Measurements from ENCODE around the gene GPR61. TPM values are rescaled to one million over a fixed set of nuclear protein-coding genes. Genes with fewer than 3 reads are reported as not detected.

GPR61 gene, protein sequence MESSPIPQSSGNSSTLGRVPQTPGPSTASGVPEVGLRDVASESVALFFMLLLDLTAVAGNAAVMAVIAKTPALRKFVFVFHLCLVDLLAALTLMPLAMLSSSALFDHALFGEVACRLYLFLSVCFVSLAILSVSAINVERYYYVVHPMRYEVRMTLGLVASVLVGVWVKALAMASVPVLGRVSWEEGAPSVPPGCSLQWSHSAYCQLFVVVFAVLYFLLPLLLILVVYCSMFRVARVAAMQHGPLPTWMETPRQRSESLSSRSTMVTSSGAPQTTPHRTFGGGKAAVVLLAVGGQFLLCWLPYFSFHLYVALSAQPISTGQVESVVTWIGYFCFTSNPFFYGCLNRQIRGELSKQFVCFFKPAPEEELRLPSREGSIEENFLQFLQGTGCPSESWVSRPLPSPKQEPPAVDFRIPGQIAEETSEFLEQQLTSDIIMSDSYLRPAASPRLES
- under 1 TPM; 0.45 to 0.52 TPM for total RNA-seq

DNA sequence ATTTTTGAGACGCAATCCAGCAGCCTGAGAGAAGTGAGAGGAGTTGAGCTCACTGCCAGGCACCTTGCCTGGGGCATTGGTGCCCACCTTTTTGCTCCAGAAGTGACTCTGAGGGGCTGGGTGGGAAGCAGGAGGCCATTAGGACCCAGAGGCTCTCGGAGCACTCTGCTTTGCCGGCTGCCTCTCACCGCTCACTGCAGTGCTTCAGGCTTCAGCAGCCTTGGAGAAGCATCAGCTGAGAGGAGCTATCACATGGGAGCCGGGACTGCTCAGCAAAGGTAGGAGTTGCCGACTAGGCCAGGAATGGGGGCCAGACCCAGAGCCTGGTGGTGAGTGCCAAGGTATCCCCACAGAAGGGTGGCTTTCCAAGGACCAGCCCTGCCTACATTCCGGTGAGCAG lies at the start of gene GPR61:
Gene GPR61 (plus strand): TSS at position 197 of the 400 bp plus-strand sequence. CDS start 3,151 bp downstream, outside the sequence.
- peak within 1 kb of the TSS; percentile 32 for H3K27ac Mint-ChIP-seq
- ChIA-PET POLR2A (no interaction called here), CTCF (interaction anchor here (1.1 to 46.6 kb wide), 6 partner anchors 7 to 237 kb away, joined by 3 to 1139 read pairs (median 8); partner anchors contain the start of genes AMIGO1, ATXN7L2, CYB561D1 and GNAI3)
- H3K27me3 Mint-ChIP-seq: no peaks in the 10 kb centered on the region
- H3K36me3 Mint-ChIP-seq (ENCODE audit: low read depth): no peaks in the 10 kb centered on the region
- DNase-seq: no peak
- H3K4me1 Mint-ChIP-seq: no peaks in the 10 kb centered on the region
- H3K9me3 Mint-ChIP-seq: no peaks in the 10 kb centered on the region
- H3K4me3 Mint-ChIP-seq: no peak within 1 kb of the TSS

DNA sequence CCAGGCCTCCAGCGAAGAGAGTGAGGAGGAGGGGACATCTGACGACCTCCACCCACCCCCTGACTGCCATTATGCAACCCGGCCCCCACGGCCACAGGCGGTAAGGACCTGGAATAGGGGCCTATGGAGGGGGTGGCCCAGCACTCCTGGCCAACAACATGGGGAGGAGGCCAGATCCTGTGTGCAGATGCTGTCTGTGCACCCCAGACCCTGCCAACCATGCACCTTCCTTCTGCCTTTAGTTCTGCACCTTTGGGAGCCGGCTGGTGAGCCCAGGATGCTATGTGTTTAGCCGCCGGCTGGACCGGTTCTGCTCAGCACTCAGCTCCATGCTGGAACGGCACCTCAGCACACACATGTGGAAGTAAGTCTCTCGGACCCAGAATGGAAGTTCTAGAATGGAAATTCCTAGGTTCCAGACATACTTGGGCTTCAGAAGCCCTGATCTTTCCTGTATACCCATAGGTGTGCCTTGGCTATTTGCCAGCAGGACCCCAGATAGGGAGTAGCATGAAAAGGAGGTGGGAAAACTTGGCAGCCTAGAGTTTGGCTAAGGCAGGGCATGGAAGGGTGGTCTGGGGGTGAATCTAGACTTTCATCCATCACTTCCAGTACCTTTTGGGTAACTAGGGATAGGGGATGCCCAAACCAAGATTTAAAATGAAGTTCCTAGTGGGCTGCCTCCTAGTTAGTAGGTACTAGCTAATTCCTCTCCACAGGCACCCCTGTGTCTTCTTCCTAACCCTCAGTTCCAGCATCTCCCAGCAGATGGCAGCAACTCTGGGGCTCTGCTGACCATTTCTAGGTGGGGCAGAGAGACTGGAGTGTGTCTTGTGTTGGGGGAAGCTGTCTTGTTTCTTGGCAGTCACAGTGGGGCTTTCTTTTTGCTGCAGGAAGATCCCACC lies 49.4 kb upstream of the GPR61 start:
- Mint-ChIP-seq H3K27me3 (no peaks in the 10 kb centered on the region), H3K4me1 (peaks cover 36% of the 10 kb centered on the region), H3K4me3 (no peak overlapping the region), H3K9me3 (no peaks in the 10 kb centered on the region), H3K27ac (peak overlapping the region; percentile 64), H3K36me3 (ENCODE audit: low read depth) (peaks cover 37% of the 10 kb centered on the region)
- CTCF ChIA-PET: interaction anchor here (0.6 to 43.6 kb wide), 11 partner anchors 11 to 1034 kb away, joined by 3 to 1139 read pairs (median 3); partner anchors contain the start of genes AMIGO1, GNAI3, GPR61 and PSMA5
- POLR2A ChIA-PET: interaction anchor here (0.5 to 1.2 kb wide), 2 partner anchors 13 to 409 kb away, joined by 3 read pairs; no protein-coding TSS in a partner anchor
- DNase-seq: peak; percentile 84

DNA sequence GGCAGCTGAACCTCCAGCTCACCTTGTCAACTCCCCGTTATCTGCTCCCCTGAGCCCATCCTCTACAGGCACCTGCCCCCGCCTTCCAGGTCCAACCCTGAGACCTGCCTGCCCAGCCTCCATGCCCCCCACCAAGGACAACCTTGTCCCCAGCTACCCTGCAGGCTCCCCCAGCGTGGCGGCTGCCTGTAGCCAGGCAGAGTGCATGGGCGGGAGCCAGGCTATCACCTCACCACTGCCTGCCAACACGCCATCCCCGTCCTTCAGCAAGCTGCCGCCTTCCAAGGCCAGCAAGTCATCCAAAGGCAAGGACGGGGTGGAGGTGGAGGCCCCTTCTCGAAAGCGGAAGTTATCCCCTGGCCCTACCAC lies 48.8 kb upstream of the GPR61 start:
- Mint-ChIP-seq H3K9me3 (no peaks in the 10 kb centered on the region), H3K27me3 (no peaks in the 10 kb centered on the region), H3K4me3 (no peak overlapping the region), H3K36me3 (ENCODE audit: low read depth) (peaks cover 40% of the 10 kb centered on the region), H3K27ac (peak overlapping the region; percentile 64), H3K4me1 (peaks cover 39% of the 10 kb centered on the region)
- ChIA-PET CTCF (interaction anchor here (1.0 to 43.6 kb wide), 8 partner anchors 8 to 149 kb away, joined by 3 to 1139 read pairs (median 4); partner anchors contain the start of genes AMIGO1, ATXN7L2, GNAI3 and GPR61), POLR2A (interaction anchor here (0.5 kb wide), 1 partner anchor 410 kb away, joined by 3 read pairs; no protein-coding TSS in a partner anchor)
- no peak for DNase-seq

DNA sequence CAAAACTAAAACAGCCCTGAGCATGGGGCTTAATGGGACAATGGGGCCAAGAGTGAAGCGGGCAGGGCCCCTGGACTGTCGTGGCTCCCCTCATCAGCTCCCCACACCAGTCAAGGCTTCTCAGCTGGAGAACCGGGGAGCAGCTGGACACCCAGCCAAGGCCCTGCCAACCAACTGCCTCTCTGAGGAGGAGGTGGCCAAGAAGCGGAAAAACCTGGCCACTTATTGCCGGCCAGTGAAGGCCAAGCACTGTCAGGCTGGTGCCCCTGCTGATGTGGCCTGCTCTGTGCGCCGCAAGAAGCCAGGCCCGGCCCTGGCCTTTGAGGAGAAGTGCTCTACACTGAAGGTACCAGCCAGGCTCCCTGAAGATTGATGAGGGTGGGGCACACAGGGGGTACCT lies 48.3 kb upstream of the GPR61 start:
- Mint-ChIP-seq H3K36me3 (ENCODE audit: low read depth) (peaks cover 41% of the 10 kb centered on the region), H3K27ac (no peak overlapping the region), H3K9me3 (no peaks in the 10 kb centered on the region), H3K27me3 (no peaks in the 10 kb centered on the region), H3K4me1 (peaks cover 40% of the 10 kb centered on the region), H3K4me3 (no peak overlapping the region)
- POLR2A ChIA-PET: interaction anchor here (0.5 kb wide), 1 partner anchor 410 kb away, joined by 3 read pairs; no protein-coding TSS in a partner anchor
- CTCF ChIA-PET: interaction anchor here (1.1 to 43.6 kb wide), 6 partner anchors 8 to 148 kb away, joined by 3 to 1139 read pairs (median 4); partner anchors contain the start of genes AMIGO1, ATXN7L2, GPR61 and PSMA5
- DNase-seq: no peak

DNA sequence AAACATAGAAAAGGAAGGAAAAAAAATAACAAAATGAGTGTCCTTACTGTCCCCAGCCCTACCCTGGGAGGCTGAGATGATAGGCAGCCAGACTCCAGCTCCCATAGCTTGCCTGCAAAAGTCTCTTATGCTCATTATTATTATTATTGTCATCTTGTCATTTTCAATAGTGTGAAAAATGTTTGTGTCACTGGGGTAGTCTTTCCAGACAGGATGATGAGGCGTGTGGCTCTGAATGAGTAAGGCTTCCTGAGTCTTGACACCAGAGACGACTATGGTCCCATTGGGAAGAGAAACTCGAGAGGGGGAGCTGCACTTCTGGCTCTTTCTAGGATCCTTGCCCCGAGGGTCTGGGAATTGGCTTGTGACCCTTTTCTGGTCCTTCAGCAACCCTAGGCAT lies 46.9 kb upstream of the GPR61 start:
- peaks cover 47% of the 10 kb centered on the region for H3K36me3 Mint-ChIP-seq (ENCODE audit: low read depth)
- peak overlapping the region; percentile 98 for H3K4me3 Mint-ChIP-seq
- no peak for DNase-seq
- H3K27ac Mint-ChIP-seq: peak overlapping the region; percentile 25
- H3K4me1 Mint-ChIP-seq: peaks cover 46% of the 10 kb centered on the region
- ChIA-PET POLR2A (interaction anchor here (1.6 kb wide), 1 partner anchor 9 kb away, joined by 5 read pairs; the partner anchor contains the start of gene ATXN7L2), CTCF (interaction anchor here (0.9 to 43.6 kb wide), 6 partner anchors 9 to 98 kb away, joined by 3 to 1139 read pairs (median 10); partner anchors contain the start of genes AMIGO1, ATXN7L2 and GPR61)
- no peaks in the 10 kb centered on the region for H3K9me3 Mint-ChIP-seq
- no peaks in the 10 kb centered on the region for H3K27me3 Mint-ChIP-seq

DNA sequence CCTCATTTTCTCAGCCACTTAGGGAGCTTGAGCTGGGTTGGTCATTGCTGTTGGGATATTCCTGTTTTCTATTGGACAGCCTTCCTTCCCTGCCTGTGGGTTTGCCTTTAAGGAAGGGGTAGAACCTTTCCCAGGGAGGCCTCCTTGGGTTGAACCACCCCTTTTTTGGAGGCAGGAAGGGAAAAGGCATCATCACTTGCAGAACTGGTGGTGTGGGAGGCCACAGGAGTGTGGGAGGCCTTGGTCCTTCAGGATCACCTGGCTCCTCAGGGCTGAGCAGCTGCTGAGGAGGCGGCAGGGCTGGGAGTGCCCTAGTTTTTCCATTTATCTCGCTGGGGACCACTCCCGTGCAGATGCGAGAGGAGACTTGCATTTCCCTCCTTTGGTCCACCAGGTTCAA lies 46.4 kb upstream of the GPR61 start:
- H3K4me3 Mint-ChIP-seq: peak overlapping the region; percentile 98
- H3K27me3 Mint-ChIP-seq: no peaks in the 10 kb centered on the region
- H3K27ac Mint-ChIP-seq: peak overlapping the region; percentile 9
- ChIA-PET CTCF (interaction anchor here (0.7 to 43.6 kb wide), 7 partner anchors 9 to 624 kb away, joined by 3 to 1139 read pairs (median 8); partner anchors contain the start of genes AMIGO1, ATXN7L2, GPR61 and STRIP1), POLR2A (interaction anchor here (0.5 to 1.6 kb wide), 2 partner anchors 10 to 41 kb away, joined by 4 to 5 read pairs; partner anchors contain the start of gene ATXN7L2)
- peaks cover 50% of the 10 kb centered on the region for H3K4me1 Mint-ChIP-seq
- no peaks in the 10 kb centered on the region for H3K9me3 Mint-ChIP-seq
- no peak for DNase-seq
- H3K36me3 Mint-ChIP-seq (ENCODE audit: low read depth): peaks cover 51% of the 10 kb centered on the region

DNA sequence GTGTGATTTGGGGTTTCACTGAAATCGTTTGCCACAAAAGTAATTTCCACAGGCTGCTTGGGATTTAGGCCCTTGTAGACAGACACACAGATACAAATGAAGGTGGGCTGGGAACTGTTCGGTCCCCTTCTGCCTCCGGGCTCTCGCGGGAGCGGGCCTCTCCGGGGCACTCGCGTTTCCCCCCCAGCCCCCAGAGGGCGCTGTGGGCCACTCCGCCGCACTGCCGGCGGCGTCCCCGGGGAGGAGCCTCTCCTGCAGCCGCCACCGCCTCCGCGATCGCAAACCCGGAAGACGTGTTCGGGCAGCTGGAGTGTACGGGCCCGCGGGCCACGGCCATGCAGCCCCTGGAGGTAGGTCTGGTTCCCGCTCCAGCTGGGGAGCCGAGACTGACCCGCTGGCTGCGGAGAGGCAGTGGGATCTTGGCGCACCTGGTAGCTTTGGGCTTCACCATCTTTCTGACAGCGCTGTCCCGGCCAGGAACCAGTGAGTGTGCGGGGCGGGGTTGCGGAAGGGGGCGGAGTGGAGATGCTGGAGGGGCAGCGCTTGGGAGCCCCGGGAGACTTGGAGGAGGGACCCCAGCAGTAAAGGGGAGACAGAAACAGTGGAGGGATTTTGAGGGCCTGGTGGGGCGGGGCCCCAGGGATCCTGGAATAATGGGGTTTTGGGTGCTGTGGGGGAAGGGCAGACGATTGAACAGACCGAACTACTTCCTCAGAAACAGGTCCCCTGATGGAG lies 45.7 kb upstream of the GPR61 start, which contains the start of gene CYB561D1:
Gene CYB561D1 (plus strand): TSS at position 290 of the 735 bp plus-strand sequence. CDS start 46 bp downstream, at position 336.
- CTCF ChIA-PET: interaction anchor here (0.7 to 43.6 kb wide), 9 partner anchors 10 to 623 kb away, joined by 3 to 1139 read pairs (median 4); partner anchors contain the start of genes AHCYL1, AMIGO1, ATXN7L2 and GPR61

DNA sequence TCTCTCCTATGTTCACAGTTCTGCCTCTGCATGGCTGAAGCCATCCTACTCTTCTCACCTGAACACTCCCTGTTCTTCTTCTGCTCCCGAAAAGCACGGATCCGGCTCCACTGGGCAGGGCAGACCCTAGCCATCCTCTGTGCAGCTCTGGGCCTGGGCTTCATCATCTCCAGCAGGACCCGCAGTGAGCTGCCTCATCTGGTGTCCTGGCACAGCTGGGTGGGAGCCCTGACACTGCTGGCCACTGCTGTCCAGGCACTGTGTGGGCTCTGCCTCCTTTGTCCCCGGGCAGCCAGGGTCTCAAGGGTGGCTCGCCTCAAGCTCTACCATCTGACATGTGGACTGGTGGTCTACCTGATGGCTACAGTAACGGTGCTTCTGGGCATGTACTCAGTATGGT lies 43.9 kb upstream of the GPR61 start:
- H3K27ac Mint-ChIP-seq: no peak overlapping the region
- POLR2A ChIA-PET: no interaction called here

More for the DNA sequence above, 45.7 kb upstream of the GPR61 start, which contains the start of gene CYB561D1:
- Mint-ChIP-seq H3K36me3 (ENCODE audit: low read depth) (peaks cover 54% of the 10 kb centered on the region), H3K4me3 (peak within 1 kb of the TSS; percentile 98), H3K4me1 (peaks cover 56% of the 10 kb centered on the region), H3K27ac (peak within 1 kb of the TSS; percentile 89), H3K27me3 (no peaks in the 10 kb centered on the region), H3K9me3 (no peaks in the 10 kb centered on the region)
- POLR2A ChIA-PET: interaction anchor here (0.5 kb wide), 1 partner anchor 40 kb away, joined by 4 read pairs; no protein-coding TSS in a partner anchor
- peak; percentile 91 for DNase-seq

DNA sequence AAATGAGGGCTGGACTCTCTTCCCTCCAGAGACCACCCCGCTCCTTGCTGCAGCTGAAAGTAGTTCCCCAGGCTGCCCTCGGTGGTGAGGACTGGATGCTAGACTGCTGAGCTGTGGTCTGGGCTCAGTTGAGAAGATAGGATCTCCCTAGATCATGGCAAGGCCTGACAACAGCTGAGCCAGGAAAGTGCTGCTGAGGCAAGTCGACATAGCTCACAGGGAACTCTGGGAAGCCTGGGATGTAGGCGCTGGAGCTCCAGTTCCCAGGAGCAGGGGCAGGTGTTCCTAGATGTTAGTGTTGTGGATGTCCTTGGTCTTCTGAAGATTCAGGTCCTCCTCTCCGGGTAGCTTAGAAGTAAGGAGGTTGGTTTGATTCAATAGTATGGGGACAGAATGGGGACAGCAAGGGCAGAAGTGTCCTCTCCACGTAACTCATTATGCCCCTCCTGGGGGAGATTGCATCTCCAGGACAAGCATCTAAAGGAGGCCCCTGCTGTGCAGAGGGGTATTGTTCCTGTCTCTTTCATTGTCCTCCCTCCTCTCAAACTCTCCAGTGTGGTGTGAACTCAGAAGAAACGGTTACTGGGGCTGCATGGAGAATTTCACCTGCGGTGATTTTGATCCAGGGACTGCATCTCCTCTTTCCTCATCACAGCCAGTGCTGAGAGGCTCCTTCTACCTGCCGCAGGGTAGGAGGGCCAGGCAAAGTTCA lies 42.1 kb upstream of the GPR61 start:
- DNase-seq: no peak
- Mint-ChIP-seq H3K27ac (peak overlapping the region; percentile 78), H3K4me3 (no peak overlapping the region), H3K27me3 (no peaks in the 10 kb centered on the region), H3K4me1 (peaks cover 85% of the 10 kb centered on the region), H3K9me3 (no peaks in the 10 kb centered on the region), H3K36me3 (ENCODE audit: low read depth) (peaks cover 63% of the 10 kb centered on the region)
- ChIA-PET CTCF (interaction anchor here (1.0 to 43.6 kb wide), 4 partner anchors 15 to 283 kb away, joined by 3 to 1139 read pairs (median 4); partner anchors contain the start of genes AMIGO1 and GPR61), POLR2A (no interaction called here)

More for the DNA sequence above, 43.9 kb upstream of the GPR61 start:
- peaks cover 62% of the 10 kb centered on the region for H3K36me3 Mint-ChIP-seq (ENCODE audit: low read depth)
- H3K27me3 Mint-ChIP-seq: no peaks in the 10 kb centered on the region
- H3K4me3 Mint-ChIP-seq: peak overlapping the region; percentile 98
- no peak for DNase-seq
- H3K9me3 Mint-ChIP-seq: no peaks in the 10 kb centered on the region
- peaks cover 70% of the 10 kb centered on the region for H3K4me1 Mint-ChIP-seq
- CTCF ChIA-PET: interaction anchor here (3.7 to 43.6 kb wide), 2 partner anchors 12 to 28 kb away, joined by 35 to 1139 read pairs; partner anchors contain the start of genes AMIGO1, ATXN7L2 and GPR61

DNA sequence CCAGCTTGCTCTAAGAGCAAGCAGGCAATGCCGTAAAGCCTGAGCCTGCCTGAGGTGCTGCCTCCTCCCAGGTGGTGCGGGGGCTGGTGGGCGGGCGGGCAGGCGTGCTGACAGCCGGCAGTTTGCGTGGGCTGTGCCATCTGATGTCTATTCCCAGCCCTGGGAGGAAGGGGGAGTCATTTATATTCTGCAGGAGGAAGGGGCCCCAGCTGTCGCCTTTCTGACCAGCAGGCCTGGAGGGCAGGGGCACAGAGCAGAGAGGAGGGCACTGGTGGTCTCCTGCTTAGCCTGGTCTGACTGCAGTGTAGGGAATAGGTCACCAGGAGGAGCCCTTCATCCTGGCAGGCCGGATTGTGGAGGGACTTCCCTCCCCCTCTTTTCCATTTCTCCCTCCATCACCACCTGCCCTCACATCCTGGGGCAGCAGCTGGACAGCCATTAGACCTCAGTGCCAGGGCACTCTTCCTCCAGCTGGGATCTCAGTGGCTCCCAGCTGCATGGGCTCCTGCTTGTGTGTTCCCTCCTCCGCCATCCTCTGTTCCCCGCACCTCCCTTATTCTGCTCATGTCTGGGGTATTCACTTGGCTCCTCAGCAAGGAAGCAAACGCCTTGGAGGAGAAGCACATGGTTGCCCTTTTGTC lies 41.4 kb upstream of the GPR61 start:
- POLR2A ChIA-PET: no interaction called here
- Mint-ChIP-seq H3K4me1 (peaks cover 89% of the 10 kb centered on the region), H3K36me3 (ENCODE audit: low read depth) (peaks cover 67% of the 10 kb centered on the region), H3K27me3 (no peaks in the 10 kb centered on the region), H3K4me3 (no peak overlapping the region), H3K27ac (peak overlapping the region; percentile 78), H3K9me3 (no peaks in the 10 kb centered on the region)
- CTCF ChIA-PET: interaction anchor here (0.6 to 43.6 kb wide), 7 partner anchors 16 to 828 kb away, joined by 3 to 1139 read pairs (median 3); partner anchors contain the start of genes AMIGO1 and GPR61
- peak; percentile 26 for DNase-seq

All from activated CD4-positive, alpha-beta T cell treated with anti-CD3 and anti-CD28 coated beads, Interleukin-2, amount 10 ng/mL, durations not matched to agents 7 days and 5 days (primary cell).